Measurements from ENCODE around the gene HTR7. TPM values are rescaled to one million over a fixed set of nuclear protein-coding genes. Genes with fewer than 3 reads are reported as not detected.

Gene HTR7
- total and polyA plus RNA-seq, 2 of the 8 experiments (the other 6 are each of a cell fraction or from before 2014, with no cell fraction given) = 22.9 to 24.6 TPM

DNA sequence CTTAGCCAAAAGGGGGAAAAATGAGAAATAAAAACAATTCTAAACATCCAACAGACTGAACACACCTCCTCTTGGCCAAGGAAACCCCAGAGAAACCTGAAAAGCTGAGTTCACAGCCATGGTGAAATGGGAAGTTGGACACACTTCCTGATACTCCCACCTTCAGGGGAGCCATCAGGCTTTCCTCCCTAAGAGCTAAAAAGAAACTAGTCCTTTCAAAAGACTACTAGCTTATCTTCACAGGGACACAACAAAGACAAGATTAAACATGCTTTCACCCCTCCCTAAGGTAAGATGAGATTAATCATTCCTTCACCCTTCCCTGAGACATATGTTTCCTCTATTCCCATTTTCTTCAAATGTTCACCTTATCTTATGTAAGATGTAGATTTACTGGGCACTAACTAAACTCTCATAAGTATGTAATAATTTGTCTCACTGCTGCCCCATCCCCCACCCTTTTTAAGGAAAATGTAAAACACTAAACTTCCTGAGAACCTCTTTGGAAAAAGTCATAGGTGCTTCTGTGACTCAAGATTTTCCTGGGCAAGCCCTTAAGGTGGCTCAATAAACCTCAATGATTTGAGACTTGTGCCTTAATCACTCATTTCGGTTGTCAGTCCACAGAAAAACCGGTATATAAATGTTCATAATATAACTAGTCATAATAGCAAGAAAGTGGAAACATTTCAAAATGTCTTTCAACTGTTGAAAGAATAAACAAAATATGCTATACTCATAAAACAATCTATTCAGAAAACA is 40.5 kb downstream of the HTR7 start (continued):
- no peak for TF ChIP-seq RBBP5 (IDR thresholded peaks at IDR 0.05; ENCODE audit: borderline replicate concordance, low read depth, low read length)
- TF ChIP-seq POLR2AphosphoS5 (IDR thresholded peaks at IDR 0.05; ENCODE audit: low read depth, low read length) = no peak
- TF ChIP-seq SIN3A (conservative IDR thresholded peaks at IDR 0.05 in 1 of 2, IDR thresholded peaks at IDR 0.05 in 1 of 2; ENCODE audit: low read depth in 1 of 2, low read length in 2 of 2) = no peak
